H1 (cell line): ENCODE measurements around the gene MMP19. TPM values are rescaled to one million over a fixed set of nuclear protein-coding genes. Genes with fewer than 3 reads are reported as not detected.

ENCODE experiments used
- BCL11A ChIP-seq, 2 experiments: IDR thresholded peaks; one replicate each; pipeline ENCODE4 v1.6.1; 2011; ENCODE audit warnings: low read depth in 2 of 2, low read length in 2 of 2, mild to moderate bottlenecking in 2 of 2
- EGR1 ChIP-seq: IDR thresholded peaks from 2 replicates; pipeline ENCODE4 v1.6.1; 2011; ENCODE audit warnings: low read depth, low read length, borderline replicate concordance
- GTF2F1 ChIP-seq: IDR thresholded peaks from 2 replicates; pipeline ENCODE4 v1.6.1; 2012; ENCODE audit warnings: low read depth, low read length, improper control_type of control experiment, borderline replicate concordance
- KDM1A ChIP-seq: fragments of 200-600, 300-600 bp; sonication (generic); IDR thresholded peaks from 2 replicates; pipeline ENCODE4 v1.7.1; 2016; ENCODE audit warnings: mild to moderate bottlenecking, low read length, borderline replicate concordance
- POU5F1 ChIP-seq: IDR thresholded peaks from 2 replicates; pipeline ENCODE4 v1.6.1; 2011; ENCODE audit warnings: low read depth, mild to moderate bottlenecking, low read length, moderate library complexity
- RFX5 ChIP-seq: IDR thresholded peaks from 2 replicates; pipeline ENCODE4 v1.6.1; 2011; ENCODE audit warnings: low read depth, low read length, improper control_type of control experiment, borderline replicate concordance
- ZNF274 ChIP-seq: IDR thresholded peaks from 2 replicates; pipeline ENCODE4 v1.7.0; 2012; ENCODE audit warnings: low read length, borderline replicate concordance; ENCODE audit errors: extremely low read depth
- polyA plus RNA-seq, 7 experiments: library from polyadenylated mRNA; depleted of rRNA in 3 of 7; stranded (reverse) in 5 of 7; unstranded in 2 of 7; fragments of >200 nt in 5 of 7; fragments of 200-250 nt in 2 of 7; gene quantifications; 1 replicate in 5 of 7; 2 replicates in 1 of 7; 4 replicates in 1 of 7; pipeline versions ENCODE4 v1.2.1 to v1.2.3, GENCODE V29; 2011 to 2013; ENCODE audit warnings: missing spikeins in 2 of 7, mixed read lengths in 2 of 7
- total RNA-seq: library from RNA; stranded (reverse); fragmentation: NEBNext Ultra II Directional; extraction: Animal tissue kit (Norgen Biotek cat#: 25700); gene quantifications from 2 replicates; pipeline ENCODE4 v1.2.1, GENCODE V29; 2021

The MMP19 gene
- total and polyA plus RNA-seq, 2 of the 8 experiments (the other 6 are each of a cell fraction or from before 2014, with no cell fraction given): 2.7 to 3.3 TPM

- no peak for TF ChIP-seq RFX5
- TF ChIP-seq ZNF274: no peak
- TF ChIP-seq GTF2F1: no peak
- TF ChIP-seq POU5F1: no peak
- TF ChIP-seq BCL11A (IDR thresholded peaks at IDR 0.05; ENCODE audit: low read depth in 2 of 2, low read length in 2 of 2): no peak
- no peak for TF ChIP-seq EGR1
- no peak for TF ChIP-seq KDM1A
Observed at GRCh38 chr12:55789171-55789570, 53.6 kb downstream of the MMP19 start (continued).
